Panc1 (cell line): Measurements from ENCODE around the gene KCND3. TPM values are rescaled to one million over a fixed set of nuclear protein-coding genes. Genes with fewer than 3 reads are reported as not detected.

Experiments used
- ATAC-seq: fragments of 200-7000 bp; cut with Tn5 transposase; 2 replicates; pipeline ENCODE4 v1.9.1; 2020; ENCODE audit warnings: mild to moderate bottlenecking, moderate library complexity
- BruUV-seq: library from RNA; stranded (reverse); fragments of 400-500 nt; replicated peaks from 2 replicates; lab custom pipeline; 2021; lab: Mats Ljungman, UMichigan
- CTCF ChIA-PET: fragments of 300-600 bp; sonication (Branson Sonifier 250); formaldehyde crosslinking; loops from one replicate; lab custom pipeline; 2022; ENCODE audit warnings: antibody characterized with exemption; lab: Charles Lee
- POLR2A ChIA-PET: fragments of 300-600 bp; sonication (Branson Sonifier 250); formaldehyde crosslinking; loops from one replicate; lab custom pipeline; 2022; ENCODE audit warnings: antibody characterized with exemption; lab: Charles Lee
- DNase-seq: peaks from one replicate; pipeline ENCODE4 v3.0.0-alpha.2; 2010; ENCODE audit warnings: low read depth, low spot score
- H3K27ac ChIP-seq: 2 replicates; pipeline ENCODE4 v1.5.1; 2011; ENCODE audit warnings: mild to moderate bottlenecking, low read length, inconsistent platforms
- H3K27me3 ChIP-seq: fragments of 200-500 bp; sonication (Bioruptor generic); 2 replicates; pipeline ENCODE4 v1.6.0; 2014; ENCODE audit warnings: low read length, inconsistent platforms; ENCODE audit not compliant: control insufficient read depth, insufficient read depth
- H3K36me3 ChIP-seq: fragments of 200-500 bp; sonication (Bioruptor generic); 2 replicates; pipeline ENCODE4 v1.5.1; 2014; ENCODE audit warnings: inconsistent platforms, mild to moderate bottlenecking, low read length, moderate library complexity; ENCODE audit not compliant: control insufficient read depth, insufficient read depth
- H3K4me1 ChIP-seq: 2 replicates; pipeline ENCODE4 v1.5.1; 2011; ENCODE audit warnings: inconsistent platforms, mild to moderate bottlenecking, low read length, moderate library complexity; ENCODE audit not compliant: control insufficient read depth, insufficient read depth
- H3K4me3 ChIP-seq, 2 experiments: 2 replicates each; pipeline ENCODE4 v1.5.1; 2011 to 2012; ENCODE audit warnings: low read depth in 2 of 2, low read length in 2 of 2, mild to moderate bottlenecking in 2 of 2, inconsistent platforms in 1 of 2, moderate library complexity in 1 of 2
- H3K9me3 ChIP-seq: fragments of 200-500 bp; sonication (Bioruptor generic); 2 replicates; pipeline ENCODE4 v1.5.1; 2014; ENCODE audit warnings: low read depth, mild to moderate bottlenecking, inconsistent platforms, low read length, moderate library complexity; ENCODE audit not compliant: control insufficient read depth, insufficient read depth
- POLR2AphosphoS5 ChIP-seq: IDR thresholded peaks from 2 replicates; pipeline ENCODE4 v1.6.1; 2012; ENCODE audit warnings: mild to moderate bottlenecking, low read depth, low read length, moderate library complexity
- REST ChIP-seq, 2 experiments: IDR thresholded peaks; 2 replicates each; pipeline ENCODE4 v1.6.1; 2011 to 2012; ENCODE audit warnings: low read depth in 2 of 2, control low read depth in 1 of 2, low read length in 1 of 2, mild to moderate bottlenecking in 1 of 2, moderate library complexity in 1 of 2; ENCODE audit not compliant: insufficient read depth in 1 of 2
- SIN3A ChIP-seq: IDR thresholded peaks from 2 replicates; pipeline ENCODE4 v1.6.1; 2012; ENCODE audit warnings: low read depth, mild to moderate bottlenecking, low read length, moderate library complexity, borderline replicate concordance; ENCODE audit not compliant: insufficient read depth
- TCF7L2 ChIP-seq: IDR thresholded peaks from 2 replicates; pipeline ENCODE4 v1.6.1; 2011; ENCODE audit warnings: mild to moderate bottlenecking, low read depth, low read length, inconsistent platforms
- in situ Hi-C: cut with HindIII; loops from 2 replicates; pipeline ENCODE4 v1.10.0; 2016; ENCODE audit warnings: low sequenced_read_pairs, low pct_unique_long_range_greater_than_20kb
- intact Hi-C: fragments of 100-400 bp; cut with micrococcal nuclease; formaldehyde crosslinking; loops from one replicate; pipeline ENCODE4 v1.10.0; 2022; ENCODE audit not compliant: unreplicated experiment
- total RNA-seq: library from RNA; stranded (reverse); gene quantifications from one replicate; pipeline ENCODE4 v1.2.1, GENCODE V29; 2021; ENCODE audit not compliant: unreplicated experiment
- TF ChIP-seq, protein P1 (sequence below): fragments of 450-650 bp; IDR thresholded peaks from 2 replicates; pipeline ENCODE4 v1.5.1; 2017; ENCODE audit warnings: mild to moderate bottlenecking

Gene KCND3
- total RNA-seq, 1 experiment from 2014 or later: not detected

GRCh38 chr1:111847466-111847865 lies 142.0 kb downstream of the KCND3 start:
- POLR2A ChIA-PET: no interaction called here
- in situ Hi-C loops: no loop called here
- no peaks in the 10 kb centered on the region; the same call in 1 of the 2 replicates for H3K27me3 ChIP-seq

GRCh38 chr1:111846842-111847241 lies 142.6 kb downstream of the KCND3 start:
- no peak for DNase-seq
- no peak for ATAC-seq
- Histone ChIP-seq H3K36me3 (no peaks in the 10 kb centered on the region), H3K9me3 (no peaks in the 10 kb centered on the region), H3K27ac (no peak overlapping the region), H3K27me3 (no peaks in the 10 kb centered on the region; the same call in 1 of the 2 replicates), H3K4me3 (no peak overlapping the region), H3K4me1 (no peaks in the 10 kb centered on the region)
- CTCF ChIA-PET: no interaction called here
- intact Hi-C loops (no loop called here), in situ Hi-C loops (no loop called here)
- no TSS peak for BruUV-seq
- TF ChIP-seq SIN3A (no peak), TCF7L2 (no peak), POLR2AphosphoS5 (no peak), REST (IDR thresholded peaks at IDR 0.05; ENCODE audit: insufficient read depth in 1 of 2, low read depth in 2 of 2, low read length in 1 of 2) (no peak)
- TF ChIP-seq, protein P1, sequence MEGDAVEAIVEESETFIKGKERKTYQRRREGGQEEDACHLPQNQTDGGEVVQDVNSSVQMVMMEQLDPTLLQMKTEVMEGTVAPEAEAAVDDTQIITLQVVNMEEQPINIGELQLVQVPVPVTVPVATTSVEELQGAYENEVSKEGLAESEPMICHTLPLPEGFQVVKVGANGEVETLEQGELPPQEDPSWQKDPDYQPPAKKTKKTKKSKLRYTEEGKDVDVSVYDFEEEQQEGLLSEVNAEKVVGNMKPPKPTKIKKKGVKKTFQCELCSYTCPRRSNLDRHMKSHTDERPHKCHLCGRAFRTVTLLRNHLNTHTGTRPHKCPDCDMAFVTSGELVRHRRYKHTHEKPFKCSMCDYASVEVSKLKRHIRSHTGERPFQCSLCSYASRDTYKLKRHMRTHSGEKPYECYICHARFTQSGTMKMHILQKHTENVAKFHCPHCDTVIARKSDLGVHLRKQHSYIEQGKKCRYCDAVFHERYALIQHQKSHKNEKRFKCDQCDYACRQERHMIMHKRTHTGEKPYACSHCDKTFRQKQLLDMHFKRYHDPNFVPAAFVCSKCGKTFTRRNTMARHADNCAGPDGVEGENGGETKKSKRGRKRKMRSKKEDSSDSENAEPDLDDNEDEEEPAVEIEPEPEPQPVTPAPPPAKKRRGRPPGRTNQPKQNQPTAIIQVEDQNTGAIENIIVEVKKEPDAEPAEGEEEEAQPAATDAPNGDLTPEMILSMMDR: no peak
- POLR2A ChIA-PET: no interaction called here

More at GRCh38 chr1:111847466-111847865, 142.0 kb downstream of the KCND3 start:
- Histone ChIP-seq H3K4me3 (no peak overlapping the region), H3K36me3 (no peaks in the 10 kb centered on the region), H3K27ac (no peak overlapping the region), H3K9me3 (no peaks in the 10 kb centered on the region), H3K4me1 (no peaks in the 10 kb centered on the region)
- DNase-seq (no peak), ATAC-seq (no peak)
- TF ChIP-seq REST (IDR thresholded peaks at IDR 0.05; ENCODE audit: insufficient read depth in 1 of 2, low read depth in 2 of 2, low read length in 1 of 2) (no peak), TCF7L2 (no peak), SIN3A (no peak), POLR2AphosphoS5 (no peak)
- TF ChIP-seq, protein P1: no peak
- intact Hi-C loops: no loop called here
- no TSS peak for BruUV-seq
- CTCF ChIA-PET: no interaction called here
